Stomach (tissue), 19 donors: Measurements from ENCODE around the gene PRKCA. TPM values are rescaled to one million over a fixed set of nuclear protein-coding genes. Genes with fewer than 3 reads are reported as not detected.
"Not testable (repeated sequence)": the region's sequence is repeated elsewhere in the genome, so short reads cannot be mapped to it uniquely, and the experiment has no call there.

Source experiments
- DNase-seq, 2 donors: peaks; one replicate each; pipeline versions ENCODE4 v3.0.0 to v3.0.0-alpha.2; 2013 to 2019
- H3K27ac ChIP-seq, 5 donors: fragments of 200-600 bp in 4 of 5; sonication (generic) in 4 of 5; one replicate each; pipeline ENCODE4 v1.5.1; 2013 to 2019; ENCODE audit warnings: mild to moderate bottlenecking in 1 of 5, moderate library complexity in 1 of 5
- H3K27me3 ChIP-seq, 3 donors: fragments of 200-600 bp; sonication (generic); one replicate each; pipeline ENCODE4 v1.5.1; 2017 to 2019; ENCODE audit warnings: mixed run types in 1 of 3
- H3K36me3 ChIP-seq, 4 donors: fragments of 200-600 bp; sonication (generic); 1 replicate in 3 of 4; 2 replicates in 1 of 4; pipeline ENCODE4 v1.5.1; 2016 to 2019
- H3K4me1 ChIP-seq, 4 donors: fragments of 200-600 bp; sonication (generic); one replicate each; pipeline ENCODE4 v1.5.1; 2016 to 2019
- H3K4me3 ChIP-seq, 4 donors: fragments of 200-600 bp; sonication (generic) in 3 of 4; one replicate each; pipeline ENCODE4 v1.5.1; 2016 to 2019; ENCODE audit warnings: mild to moderate bottlenecking in 1 of 4
- H3K9me3 ChIP-seq, 4 donors: fragments of 200-600 bp; sonication (generic); one replicate each; pipeline ENCODE4 v1.5.1; 2016 to 2019
- CTCF ChIP-seq, 7 experiments: fragments of 450-650 bp in 4 of 7; fragments of 200-600 bp in 3 of 7; sonication (generic) in 3 of 7; IDR thresholded peaks; one replicate each; pipeline ENCODE4 v1.5.1; 2016 to 2019; ENCODE audit warnings: antibody characterized with exemption in 7 of 7, control low read depth in 2 of 7, mild to moderate bottlenecking in 1 of 7
- EP300 ChIP-seq: sonication (generic); formaldehyde crosslinking; IDR thresholded peaks from one replicate; pipeline ENCODE4 v1.6.1; 2017; ENCODE audit warnings: antibody characterized with exemption
- POLR2A ChIP-seq, 4 donors: fragments of 450-650 bp; IDR thresholded peaks; one replicate each; pipeline ENCODE4 v1.6.1; 2016; ENCODE audit warnings: antibody characterized with exemption in 4 of 4, control low read depth in 2 of 4, mild to moderate bottlenecking in 1 of 4, moderate library complexity in 1 of 4
- POLR2AphosphoS5 ChIP-seq, 3 donors: sonication (generic); formaldehyde crosslinking; IDR thresholded peaks; one replicate each; pipeline ENCODE4 v1.6.1; 2016; ENCODE audit warnings: antibody characterized with exemption in 3 of 3
- WGBS, 5 donors: extraction: QIAGEN DNeasy Blood & Tissue Kit in 3 of 5; methylation state at CpG; one replicate each; pipeline versions ENCODE4 v1.1.5 to v1.1.7; 2013 to 2018; 5-methylcytosine and 5-hydroxymethylcytosine counted together
- intact Hi-C: fragments of 100-400 bp; cut with DNase I; formaldehyde crosslinking; loops from one replicate; pipeline ENCODE4 v1.15.1; 2023; ENCODE audit warnings: low total_unique reads
- long read RNA-seq, 10 donors: transcript quantifications; one replicate each; lab custom pipeline, GENCODE V29; 2026
- polyA plus RNA-seq, 3 donors: library from polyadenylated mRNA; stranded (reverse); fragments of 200-250 nt; gene quantifications; one replicate each; pipeline ENCODE4 v1.2.3, GENCODE V29; 2013
- total RNA-seq, 5 donors: library from RNA; depleted of rRNA; stranded (reverse); fragments of >200 nt; gene quantifications; one replicate each; pipeline versions ENCODE4 v1.1.0 to v1.2.3, GENCODE V29; 2014 to 2016
- donor health status: healthy with polysubstance abuse.
- donor health status: Bipolar disorder and iron deficiency.
- donor health status: healthy.

Gene PRKCA
- total RNA-seq = 10 to 100 TPM; 11.6 to 41.1 (median 14.0) TPM
- 1 to 10 TPM; 2.1 to 4.6 (median 4.1) TPM for polyA plus RNA-seq
- long read RNA-seq, donor 1 = 0 reads
- long read RNA-seq, donor 2, full-length matches to known transcripts = 2 of 2 reads
- long read RNA-seq, donor 2, partial matches to known transcripts = 0 of 2 reads
- long read RNA-seq, donor 2, other reads (novel, unspliced or antisense) = 0 of 2 reads
- long read RNA-seq, donor 3, full-length matches to known transcripts = 1 of 1 reads
- long read RNA-seq, donor 3, partial matches to known transcripts = 0 of 1 reads
- long read RNA-seq, donor 3, other reads (novel, unspliced or antisense) = 0 of 1 reads
- long read RNA-seq, donor 4 = 0 reads
- long read RNA-seq, donor 5, full-length matches to known transcripts = 2 of 2 reads
- long read RNA-seq, donor 5, partial matches to known transcripts = 0 of 2 reads
- long read RNA-seq, donor 5, other reads (novel, unspliced or antisense) = 0 of 2 reads
- long read RNA-seq, donor 6, full-length matches to known transcripts = 3 of 3 reads
- long read RNA-seq, donor 6, partial matches to known transcripts = 0 of 3 reads
- long read RNA-seq, donor 6, other reads (novel, unspliced or antisense) = 0 of 3 reads
- long read RNA-seq, donor 7, full-length matches to known transcripts = 1 of 1 reads
- long read RNA-seq, donor 7, partial matches to known transcripts = 0 of 1 reads
- long read RNA-seq, donor 7, other reads (novel, unspliced or antisense) = 0 of 1 reads
- long read RNA-seq, donor 8, full-length matches to known transcripts = 1 of 8 reads
- long read RNA-seq, donor 8, partial matches to known transcripts = 7 of 8 reads
- long read RNA-seq, donor 8, other reads (novel, unspliced or antisense) = 0 of 8 reads
- long read RNA-seq, donor 9 = 0 reads
- long read RNA-seq, donor 10, full-length matches to known transcripts = 2 of 2 reads
- long read RNA-seq, donor 10, partial matches to known transcripts = 0 of 2 reads
- long read RNA-seq, donor 10, other reads (novel, unspliced or antisense) = 0 of 2 reads

- TF ChIP-seq CTCF (IDR thresholded peaks at IDR 0.05) (no peak), EP300 (no peak), POLR2A (IDR thresholded peaks at IDR 0.05) (no peak), POLR2AphosphoS5 (IDR thresholded peaks at IDR 0.05) (peak; percentile 71 to 86 (median 85))
- Histone ChIP-seq H3K4me3 (peak within 1 kb of the TSS; percentile 74 to 95 (median 92)), H3K9me3 (no peaks in the 10 kb centered on the region), H3K4me1 (peaks cover 12 to 46% (median 37%) of the 10 kb centered on the region in 4 donors), H3K36me3 (no peaks in the 10 kb centered on the region), H3K27ac (peak within 1 kb of the TSS; percentile 82 to 89 (median 85)), H3K27me3 (no peaks in the 10 kb centered on the region)
- intact Hi-C loops = no loop called here
- 0 to 2% (median 1%) methylated on average over 33 to 110 of the region's 117 CpGs for WGBS, 5 donors
- peak; percentile 81 to 91 for DNase-seq
These were observed at the start of gene PRKCA for GRCh38 chr17:66301864-66302741. Gene PRKCA, plus strand, starts transcription at chr17:66302613.

GRCh38 chr17:66253458-66253857 is 49.0 kb upstream of the PRKCA start:
- H3K27me3 ChIP-seq, H3K9me3 ChIP-seq, H3K27ac ChIP-seq, H3K4me3 ChIP-seq, H3K36me3 ChIP-seq, H3K4me1 ChIP-seq, intact Hi-C loops, DNase-seq: not testable (repeated sequence)
- WGBS, 5 donors = 77 to 91% (median 86%) methylated on average over 8 of the region's 8 CpGs

GRCh38 chr17:66255112-66255511 is 47.3 kb upstream of the PRKCA start:
- WGBS, 5 donors = 22 to 25% (median 23%) methylated on average over 4 of the region's 4 CpGs
- Histone ChIP-seq H3K4me1 (peaks cover 0 to 7% (median 2%) of the 10 kb centered on the region in 4 donors), H3K27ac (no peak overlapping the region), H3K9me3 (no peaks in the 10 kb centered on the region), H3K4me3 (no peak overlapping the region), H3K27me3 (no peaks in the 10 kb centered on the region), H3K36me3 (no peaks in the 10 kb centered on the region)
- TF ChIP-seq POLR2A (IDR thresholded peaks at IDR 0.05) (no peak), EP300 (no peak), CTCF (IDR thresholded peaks at IDR 0.05) (peak in 5 of 7 experiments; percentile 47 to 74 (median 64)), POLR2AphosphoS5 (IDR thresholded peaks at IDR 0.05) (peak in 1 of 3 donors; percentile 52)
- intact Hi-C loops = no loop called here
- peak in 1 of 2 donors; percentile 91 for DNase-seq

- Histone ChIP-seq H3K36me3 (no peaks in the 10 kb centered on the region), H3K27ac (no peak overlapping the region), H3K4me3 (no peak overlapping the region), H3K9me3 (no peaks in the 10 kb centered on the region), H3K27me3 (no peaks in the 10 kb centered on the region), H3K4me1 (peaks cover 0 to 7% (median 2%) of the 10 kb centered on the region in 4 donors)
- intact Hi-C loops = no loop called here
- no peak for TF ChIP-seq EP300
- no peak for TF ChIP-seq POLR2A (IDR thresholded peaks at IDR 0.05)
- WGBS, 5 donors = 56 to 69% (median 60%) methylated on average over 3 of the region's 3 CpGs
- DNase-seq = no peak
These were observed 46.9 kb upstream of the PRKCA start for GRCh38 chr17:66255527-66255971.
